HG02588 (cell line): ENCODE results near the gene PBX3.

ENCODE experiments used
- ATAC-seq: cut with Tn5 transposase; IDR thresholded peaks from one replicate; pipeline ENCODE4 v1.9.1; 2021; ENCODE audit warnings: mild to moderate bottlenecking, moderate library complexity; ENCODE audit not compliant: unreplicated experiment

The PBX3 gene

DNA sequence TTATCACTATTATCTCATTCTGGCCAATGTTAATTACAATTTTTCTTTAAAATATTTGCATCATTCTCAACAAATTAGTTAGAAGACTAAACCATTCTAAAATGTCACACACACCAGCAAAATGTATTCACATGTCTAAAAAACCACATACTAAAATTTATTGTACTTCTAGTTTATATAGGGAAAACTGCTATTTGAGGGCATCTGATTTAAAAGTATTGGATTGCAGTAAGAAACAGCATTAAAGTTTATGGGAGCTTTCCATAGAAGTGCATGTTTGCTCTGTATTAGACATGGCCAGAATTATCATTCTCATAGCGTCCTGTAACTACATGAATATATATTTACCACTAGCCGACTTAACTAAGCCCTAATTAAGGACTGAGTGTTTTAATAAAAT is 150.3 kb downstream of the PBX3 start:
- ATAC-seq: no peak

- ATAC-seq: no peak
Observed at GRCh38 chr9:125902214-125902613, 155.0 kb downstream of the PBX3 start.

DNA sequence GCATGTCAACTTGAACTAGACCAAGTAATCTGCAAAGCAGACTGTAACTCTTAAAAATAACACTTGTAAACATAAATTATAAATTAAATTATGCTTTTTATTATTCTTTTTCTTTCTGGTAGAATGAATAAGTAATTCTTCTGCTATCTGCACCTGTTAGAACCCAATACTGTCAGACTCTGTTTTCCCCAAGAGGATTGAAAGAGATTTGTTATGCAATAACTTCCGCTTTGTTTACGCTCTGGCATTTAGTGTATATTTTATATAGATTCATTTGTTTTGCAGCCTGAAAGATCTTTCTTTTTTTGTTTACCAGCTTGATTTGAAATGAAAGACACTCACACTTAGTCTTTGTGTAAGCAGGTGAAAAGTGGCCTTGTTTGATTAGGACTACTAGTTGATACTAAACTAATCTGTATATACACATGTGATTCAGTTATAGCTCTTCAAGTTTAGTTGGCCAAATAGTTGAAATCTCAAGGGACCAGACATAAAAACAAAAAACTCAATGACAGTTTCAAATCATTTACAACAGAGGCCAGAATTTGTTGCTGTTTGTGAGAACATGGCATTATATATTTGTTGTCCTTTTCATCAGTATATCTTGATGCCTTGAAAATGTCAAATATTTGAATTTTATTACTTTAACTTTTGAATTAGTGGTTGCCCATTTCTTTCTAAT is 155.8 kb downstream of the PBX3 start:
- ATAC-seq: no peak

GRCh38 chr9:125904155-125904851 is 157.1 kb downstream of the PBX3 start:
- ATAC-seq: no peak

- ATAC-seq: no peak
Observed at GRCh38 chr9:125906144-125906543, 159.0 kb downstream of the PBX3 start.

- no peak for ATAC-seq
Observed at GRCh38 chr9:125906893-125907292, 159.7 kb downstream of the PBX3 start.

- ATAC-seq: no peak
Observed at GRCh38 chr9:125908136-125908535, 161.0 kb downstream of the PBX3 start.

DNA sequence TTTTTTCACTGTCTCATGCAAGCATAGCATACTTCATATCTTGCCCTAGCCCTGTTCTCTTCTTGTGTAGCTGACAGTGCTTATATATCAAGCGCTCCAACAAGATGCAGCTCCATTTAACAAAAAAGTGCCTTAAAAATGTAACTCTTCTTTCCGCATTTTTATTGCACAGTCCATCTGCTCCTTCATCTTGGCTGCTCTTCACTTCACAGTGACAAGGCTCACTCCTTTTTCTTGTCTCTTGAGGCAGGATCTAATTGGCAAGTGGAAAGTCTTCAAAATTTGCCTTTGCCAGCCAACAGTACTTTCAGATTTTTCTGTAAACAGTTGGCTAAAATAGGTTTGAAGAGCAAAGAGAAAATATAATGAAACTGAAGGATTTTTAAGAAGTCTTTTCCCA is 161.8 kb downstream of the PBX3 start:
- ATAC-seq: no peak

- ATAC-seq: no peak
Observed at GRCh38 chr9:125909459-125909858, 162.3 kb downstream of the PBX3 start.

GRCh38 chr9:125910286-125910685 is 163.1 kb downstream of the PBX3 start:
- no peak for ATAC-seq

DNA sequence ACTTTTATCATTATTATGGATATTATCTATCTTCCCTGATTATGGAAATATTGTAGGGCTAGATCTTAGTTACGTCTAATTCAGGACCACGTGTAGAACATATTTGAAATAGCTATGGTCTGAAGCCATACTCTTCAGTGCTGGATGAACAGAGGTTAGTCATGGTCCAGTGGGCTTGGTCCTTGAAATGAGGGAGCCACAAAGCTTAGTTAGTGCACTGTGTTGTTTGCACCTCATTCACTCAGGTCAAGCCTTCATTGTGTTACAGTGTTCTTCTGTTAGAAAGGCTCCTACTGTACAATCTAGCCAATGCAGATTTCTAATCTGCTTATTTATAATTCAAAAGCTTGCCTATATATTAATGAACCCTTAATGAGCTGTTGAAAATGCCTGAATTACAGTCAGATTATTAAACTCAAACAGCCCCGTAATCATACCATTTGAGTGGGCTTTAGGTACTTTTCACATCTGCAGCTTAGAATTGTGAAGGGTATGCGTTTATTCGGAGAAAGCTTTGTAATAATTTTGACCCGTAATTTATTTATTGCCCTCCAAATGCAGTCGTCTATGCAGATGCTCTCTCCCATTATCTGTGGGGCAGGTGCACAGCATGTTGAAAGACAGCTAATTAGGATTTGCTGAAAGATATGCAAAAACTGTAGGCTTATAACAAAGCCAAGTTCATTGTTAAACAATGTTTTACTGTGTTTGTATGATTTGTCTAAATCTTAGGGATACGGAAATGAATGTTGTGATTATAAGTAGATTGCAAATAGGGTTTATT is 164.9 kb downstream of the PBX3 start:
- ATAC-seq: no peak

GRCh38 chr9:125912667-125913066 is 165.5 kb downstream of the PBX3 start:
- no peak for ATAC-seq

- ATAC-seq: no peak
Observed at GRCh38 chr9:125913551-125913950, 166.4 kb downstream of the PBX3 start.

DNA sequence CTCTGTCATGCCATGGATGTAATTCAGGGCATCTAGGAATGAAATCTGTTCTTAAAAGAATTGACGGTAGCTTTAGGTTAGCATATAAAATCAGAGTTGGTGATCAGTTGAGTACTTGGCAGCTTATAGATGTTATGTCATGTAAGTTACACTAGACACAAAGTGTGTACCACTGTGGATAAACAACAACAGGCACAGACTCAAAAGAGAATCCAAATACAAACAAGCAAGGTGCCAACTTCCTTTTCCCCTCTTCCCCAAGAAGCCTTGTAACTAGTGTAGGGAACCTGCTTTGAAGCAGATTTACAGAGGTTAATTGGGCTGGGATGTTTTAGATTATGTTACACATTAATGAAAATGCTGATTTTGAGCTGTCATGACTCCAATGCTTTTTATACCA is 167.2 kb downstream of the PBX3 start:
- ATAC-seq: no peak

DNA sequence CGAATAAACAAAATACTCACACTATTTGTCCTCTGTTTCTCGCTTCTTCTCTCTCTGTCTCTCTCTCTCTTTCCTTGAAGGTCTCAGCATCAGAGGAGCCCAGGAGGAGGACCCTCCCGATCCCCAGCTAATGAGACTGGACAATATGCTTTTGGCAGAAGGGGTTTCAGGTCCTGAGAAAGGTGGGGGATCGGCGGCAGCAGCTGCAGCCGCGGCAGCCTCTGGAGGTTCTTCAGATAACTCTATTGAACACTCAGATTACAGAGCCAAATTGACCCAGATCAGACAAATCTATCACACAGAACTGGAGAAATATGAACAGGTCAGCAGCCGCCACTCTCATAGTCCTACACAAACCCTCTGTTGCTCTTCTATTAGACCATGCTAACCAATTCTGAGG is 168.4 kb downstream of the PBX3 start:
- no peak for ATAC-seq

DNA sequence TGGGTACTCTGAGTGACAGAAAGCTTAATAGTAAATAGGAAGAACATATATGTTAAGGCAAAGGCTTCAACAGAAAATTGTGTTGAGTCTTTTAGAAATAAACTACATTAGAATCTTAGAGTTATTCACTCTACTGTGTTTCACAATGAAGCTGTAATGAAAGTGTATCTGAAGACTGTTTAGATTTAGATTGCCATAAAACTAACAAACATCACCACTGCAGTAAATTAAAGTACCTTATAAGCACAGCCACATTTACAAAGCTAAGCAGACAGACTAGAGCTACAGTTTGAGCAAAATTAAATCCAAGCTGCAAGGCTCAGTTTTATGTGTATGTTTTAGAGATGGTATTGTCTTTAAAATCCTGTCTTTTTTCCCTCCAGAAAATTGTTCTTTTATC is 172.4 kb downstream of the PBX3 start:
- ATAC-seq: no peak

DNA sequence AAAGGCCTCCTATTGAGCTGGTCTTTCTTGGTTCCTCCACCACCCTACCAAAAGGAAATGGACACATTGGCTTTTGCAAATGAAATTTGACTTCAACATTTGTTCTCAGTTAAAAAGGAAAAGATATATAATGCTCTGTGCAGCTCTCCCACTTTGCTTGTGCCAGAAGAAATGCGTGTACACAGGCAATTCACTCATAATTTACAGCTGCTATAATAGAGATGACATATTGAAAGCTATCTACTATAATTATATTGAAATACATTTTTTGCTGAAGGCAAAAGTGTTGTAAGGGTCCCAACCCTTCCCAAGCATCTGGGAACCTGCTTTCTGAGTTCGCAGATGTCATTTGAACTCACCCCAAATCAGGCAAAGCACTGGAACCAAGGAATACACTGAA is 173.2 kb downstream of the PBX3 start:
- ATAC-seq: no peak

DNA sequence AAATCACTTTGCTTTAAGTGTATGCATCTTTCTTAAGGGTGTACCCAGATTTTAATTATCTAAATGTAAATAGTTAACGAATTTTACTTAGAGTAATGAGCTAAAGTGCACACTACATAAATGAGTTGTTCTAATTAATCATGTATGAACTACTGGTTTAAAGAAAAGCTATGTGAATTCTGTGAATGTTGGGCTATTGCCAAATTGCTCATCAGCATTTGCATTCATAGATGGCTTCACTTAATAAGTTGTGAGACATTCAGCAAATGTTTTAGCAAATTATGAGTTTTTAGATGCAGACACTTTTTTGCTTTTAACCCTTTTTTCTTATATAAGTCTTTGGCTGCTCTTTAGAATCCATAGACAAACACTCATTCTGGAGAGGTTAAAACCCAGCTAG is 175.7 kb downstream of the PBX3 start:
- no peak for ATAC-seq

DNA sequence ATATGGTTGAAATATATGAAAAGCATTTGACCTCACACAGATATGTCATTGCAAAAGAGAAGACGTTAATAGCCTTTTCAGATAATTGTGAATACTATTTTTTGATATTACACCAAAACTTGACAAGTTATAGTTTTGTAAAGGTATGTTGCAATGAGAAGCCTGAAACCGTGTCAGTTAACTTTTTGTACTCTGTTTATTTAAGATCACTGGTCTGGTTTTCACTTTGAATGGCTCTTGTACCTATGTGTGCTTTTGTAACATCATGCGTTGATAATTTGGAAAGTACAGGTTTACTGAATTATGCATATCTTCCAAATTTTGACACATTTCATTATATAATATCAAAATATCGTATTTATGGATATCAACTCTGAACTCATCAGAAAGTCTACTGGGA is 177.2 kb downstream of the PBX3 start:
- ATAC-seq: no peak

GRCh38 chr9:125926936-125927335 is 179.8 kb downstream of the PBX3 start:
- no peak for ATAC-seq

- ATAC-seq: no peak
Observed at GRCh38 chr9:125929846-125930245, 182.7 kb downstream of the PBX3 start.

- ATAC-seq: no peak
Observed at GRCh38 chr9:125931211-125931610, 184.0 kb downstream of the PBX3 start.
